NCI-H1436 (cell line): ENCODE results near the gene TMEM8B.

Source experiments
- DNase-seq: peaks from one replicate; lab custom pipeline; 2025; lab: John Stamatoyannopoulos, UW

The TMEM8B gene, protein sequence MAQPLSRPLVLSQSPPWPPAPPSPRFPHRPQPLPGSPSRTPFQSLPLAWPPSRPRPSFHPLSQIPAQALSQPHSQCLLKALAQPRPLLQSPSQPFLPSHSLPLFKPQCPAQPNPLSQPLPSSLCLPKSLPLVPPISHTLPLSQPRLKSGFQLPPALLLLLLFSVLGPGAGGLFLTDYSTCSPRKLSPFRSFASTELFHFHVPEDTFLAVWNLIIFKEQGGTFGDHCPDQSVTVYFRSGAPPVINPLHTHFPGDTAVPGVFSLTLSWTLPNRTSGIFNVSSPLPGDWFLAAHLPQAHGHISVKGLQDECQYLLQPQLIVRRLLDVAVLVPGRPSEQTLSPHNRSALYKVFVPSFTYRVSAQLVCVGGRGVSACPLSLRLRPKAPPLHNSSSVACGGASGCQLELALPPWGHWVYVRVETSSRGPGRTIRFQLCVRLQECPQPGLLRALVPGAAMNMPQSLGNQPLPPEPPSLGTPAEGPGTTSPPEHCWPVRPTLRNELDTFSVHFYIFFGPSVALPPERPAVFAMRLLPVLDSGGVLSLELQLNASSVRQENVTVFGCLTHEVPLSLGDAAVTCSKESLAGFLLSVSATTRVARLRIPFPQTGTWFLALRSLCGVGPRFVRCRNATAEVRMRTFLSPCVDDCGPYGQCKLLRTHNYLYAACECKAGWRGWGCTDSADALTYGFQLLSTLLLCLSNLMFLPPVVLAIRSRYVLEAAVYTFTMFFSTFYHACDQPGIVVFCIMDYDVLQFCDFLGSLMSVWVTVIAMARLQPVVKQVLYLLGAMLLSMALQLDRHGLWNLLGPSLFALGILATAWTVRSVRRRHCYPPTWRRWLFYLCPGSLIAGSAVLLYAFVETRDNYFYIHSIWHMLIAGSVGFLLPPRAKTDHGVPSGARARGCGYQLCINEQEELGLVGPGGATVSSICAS

DNA sequence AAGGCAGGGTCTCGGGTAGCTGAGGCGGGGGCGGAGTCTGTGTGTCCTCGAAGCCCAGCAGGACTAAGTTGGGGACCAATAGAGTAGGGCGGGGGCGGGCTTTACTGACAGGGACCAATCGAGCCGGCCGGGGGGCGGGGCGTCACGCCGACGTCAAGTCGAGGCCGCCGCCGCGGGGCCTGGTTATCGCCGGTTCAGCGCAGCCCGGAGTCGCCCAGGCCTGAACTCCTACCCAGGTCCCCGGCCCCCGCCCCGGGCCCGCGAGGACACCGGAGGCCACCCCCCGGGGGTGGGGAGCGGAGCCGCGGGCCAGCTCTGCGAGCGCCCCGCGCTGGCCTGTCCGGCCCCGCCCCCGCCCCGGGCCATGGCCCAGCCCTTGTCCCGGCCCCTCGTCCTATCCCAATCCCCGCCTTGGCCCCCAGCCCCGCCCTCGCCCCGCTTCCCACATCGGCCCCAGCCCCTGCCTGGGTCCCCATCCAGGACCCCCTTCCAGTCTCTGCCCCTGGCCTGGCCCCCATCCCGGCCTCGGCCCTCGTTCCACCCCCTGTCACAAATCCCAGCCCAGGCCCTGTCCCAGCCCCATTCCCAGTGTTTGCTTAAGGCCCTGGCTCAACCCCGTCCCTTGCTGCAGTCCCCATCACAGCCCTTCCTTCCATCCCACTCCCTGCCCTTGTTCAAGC is at the start of gene TMEM8B:
Gene TMEM8B (plus strand): TSS at position 145 of the 680 bp plus-strand sequence. CDS start 220 bp downstream, at position 365.
- peak; percentile 95 for DNase-seq

DNA sequence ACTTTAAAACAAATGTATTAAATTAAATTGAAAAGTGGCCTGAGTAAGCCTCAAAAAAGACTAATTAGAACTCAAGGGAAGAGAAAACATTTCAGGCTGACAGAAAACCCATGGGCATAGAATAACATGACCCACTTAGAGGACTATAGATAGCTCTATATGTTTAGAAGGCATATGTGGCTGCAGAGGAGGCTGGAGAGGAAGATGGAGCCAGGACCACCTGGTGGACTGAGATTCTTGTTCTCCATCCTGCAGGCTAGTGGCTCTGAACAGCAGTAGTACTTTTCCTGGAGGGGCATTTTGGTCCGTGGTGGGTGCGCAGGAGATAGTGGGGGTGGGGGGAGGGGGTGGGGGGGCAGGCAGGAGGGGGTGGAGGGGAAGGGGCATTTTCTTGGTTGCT is 48.0 kb upstream of the TMEM8B start:
- no peak for DNase-seq

DNA sequence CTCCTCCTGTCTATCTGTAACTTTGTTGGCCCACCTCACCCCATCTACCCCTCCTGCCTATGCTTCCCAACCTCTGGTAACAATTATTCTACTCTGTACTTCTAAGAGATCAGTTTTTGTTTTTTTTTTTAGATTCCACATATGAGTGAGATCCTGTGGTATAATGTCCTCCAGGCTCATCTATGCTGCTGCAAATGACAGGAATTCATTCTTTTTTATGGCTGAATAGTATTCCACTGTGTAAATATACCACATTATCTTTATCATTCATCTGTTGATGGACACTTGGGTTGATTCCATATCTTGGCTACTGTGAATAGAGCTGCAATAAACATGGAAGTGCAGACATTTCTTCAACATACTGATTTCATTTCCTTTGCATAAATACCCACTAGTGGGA is 45.6 kb upstream of the TMEM8B start:
- no peak for DNase-seq

- DNase-seq = no peak
These were observed 39.5 kb upstream of the TMEM8B start for GRCh38 chr9:35789541-35789940.

GRCh38 chr9:35790025-35790384 is 39.0 kb upstream of the TMEM8B start:
- DNase-seq = no peak

DNA sequence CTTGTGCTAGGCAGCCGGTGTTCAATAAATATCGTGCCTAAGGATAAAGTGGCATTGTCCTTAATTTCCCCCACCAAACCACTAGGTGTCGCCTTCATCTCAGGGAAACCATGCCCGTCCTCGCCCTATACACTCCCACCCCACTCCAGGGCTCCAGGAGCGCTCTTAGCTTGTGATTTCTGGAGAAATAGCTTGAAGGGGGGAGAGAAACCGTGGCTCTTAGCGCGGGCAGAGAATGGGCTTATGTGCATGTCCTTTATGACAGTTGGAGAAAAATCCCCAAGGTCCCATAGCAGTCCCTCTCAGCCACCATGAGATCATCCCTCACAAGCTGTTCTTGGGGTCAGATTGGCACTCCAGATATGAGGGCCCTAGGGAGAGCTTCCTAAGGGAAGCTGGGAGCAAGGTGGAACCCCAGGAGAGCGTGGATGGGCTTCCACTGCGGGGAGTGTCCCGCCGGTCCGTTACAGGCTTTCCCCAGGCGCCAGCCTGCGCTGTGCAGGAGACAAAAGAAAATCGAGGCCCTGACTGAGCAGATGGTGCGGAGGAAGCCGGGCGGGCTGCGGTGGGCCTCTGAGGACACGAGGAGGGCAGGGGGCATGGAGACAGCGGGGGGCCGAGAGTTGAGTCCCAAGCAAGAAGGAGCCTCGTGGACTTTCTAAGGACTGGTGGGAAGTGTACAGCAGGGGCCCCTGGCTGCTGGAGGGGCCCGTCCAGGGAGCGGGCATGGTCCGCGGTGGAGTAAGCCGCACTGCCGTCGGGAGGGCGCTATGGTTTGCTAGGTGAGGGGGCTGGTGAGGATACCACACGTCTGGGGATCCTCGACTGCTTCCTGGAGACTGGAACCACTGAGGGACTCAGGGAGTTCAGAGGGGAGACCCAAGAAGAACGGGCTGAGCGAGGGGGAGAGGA is 38.4 kb upstream of the TMEM8B start:
- DNase-seq = peak; percentile 71

DNA sequence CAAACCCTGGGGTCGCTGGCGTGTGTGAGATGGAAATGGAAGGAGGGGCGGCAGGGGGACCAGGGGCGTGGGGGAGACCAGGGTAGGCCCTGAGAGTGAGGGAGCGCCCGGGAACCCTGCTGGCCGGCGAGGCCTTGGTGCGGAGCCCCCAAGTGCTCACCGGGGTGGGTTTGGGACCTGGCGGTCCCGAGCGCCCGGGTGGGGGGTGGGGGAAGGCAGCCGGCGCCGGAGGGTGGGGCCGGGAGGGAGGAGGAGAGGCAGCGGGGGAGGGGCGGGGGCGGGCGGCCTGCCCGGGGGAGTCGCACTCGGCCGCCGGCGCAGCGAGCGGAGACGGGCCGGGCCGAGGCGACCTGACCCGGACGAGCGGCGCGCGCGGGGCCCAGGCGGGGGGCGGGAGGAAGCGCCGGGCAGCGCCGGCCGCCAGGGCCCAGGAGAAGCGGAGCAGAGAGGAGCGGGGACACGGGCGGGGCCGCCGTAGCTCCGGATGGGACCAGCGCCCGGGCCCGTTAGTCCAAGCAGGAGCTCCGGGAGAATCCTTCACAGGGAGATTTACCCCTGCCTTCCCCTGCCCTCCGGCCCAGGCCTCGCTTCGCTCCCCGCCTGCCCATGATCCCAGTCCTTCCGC is 37.6 kb upstream of the TMEM8B start, which contains the start of gene NPR2:
Gene NPR2 (plus strand): TSS at position 295 of the 625 bp plus-strand sequence. CDS start 818 bp downstream, outside the sequence.
- no peak for DNase-seq

DNA sequence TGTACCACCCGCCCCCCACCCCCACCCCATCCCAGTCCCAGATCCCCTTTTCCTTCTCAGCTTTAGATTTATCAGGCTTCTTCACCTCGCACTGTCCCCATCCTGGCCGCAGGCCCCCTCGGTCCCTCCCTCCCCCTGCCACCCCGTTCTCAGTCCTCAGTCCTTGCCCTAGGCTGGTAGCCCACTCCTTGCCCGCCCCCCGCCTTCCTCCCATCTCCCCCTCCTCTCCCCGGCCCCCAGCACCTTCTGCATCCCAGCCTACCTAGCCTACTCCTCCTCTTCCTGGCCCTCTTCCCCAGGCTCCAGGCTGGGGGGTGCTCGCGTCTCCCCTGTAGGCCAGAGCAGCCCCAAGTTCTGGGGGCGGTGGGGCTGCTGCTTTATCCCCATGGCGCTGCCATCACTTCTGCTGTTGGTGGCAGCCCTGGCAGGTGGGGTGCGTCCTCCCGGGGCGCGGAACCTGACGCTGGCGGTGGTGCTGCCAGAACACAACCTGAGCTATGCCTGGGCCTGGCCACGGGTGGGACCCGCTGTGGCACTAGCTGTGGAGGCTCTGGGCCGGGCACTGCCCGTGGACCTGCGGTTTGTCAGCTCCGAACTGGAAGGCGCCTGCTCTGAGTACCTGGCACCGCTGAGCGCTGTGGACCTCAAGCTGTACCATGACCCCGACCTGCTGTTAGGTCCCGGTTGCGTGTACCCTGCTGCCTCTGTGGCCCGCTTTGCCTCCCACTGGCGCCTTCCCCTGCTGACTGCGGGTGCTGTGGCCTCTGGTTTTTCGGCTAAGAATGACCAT is 36.8 kb upstream of the TMEM8B start:
- DNase-seq = no peak

- DNase-seq = no peak
These were observed 36.2 kb upstream of the TMEM8B start for GRCh38 chr9:35792826-35793225.

DNA sequence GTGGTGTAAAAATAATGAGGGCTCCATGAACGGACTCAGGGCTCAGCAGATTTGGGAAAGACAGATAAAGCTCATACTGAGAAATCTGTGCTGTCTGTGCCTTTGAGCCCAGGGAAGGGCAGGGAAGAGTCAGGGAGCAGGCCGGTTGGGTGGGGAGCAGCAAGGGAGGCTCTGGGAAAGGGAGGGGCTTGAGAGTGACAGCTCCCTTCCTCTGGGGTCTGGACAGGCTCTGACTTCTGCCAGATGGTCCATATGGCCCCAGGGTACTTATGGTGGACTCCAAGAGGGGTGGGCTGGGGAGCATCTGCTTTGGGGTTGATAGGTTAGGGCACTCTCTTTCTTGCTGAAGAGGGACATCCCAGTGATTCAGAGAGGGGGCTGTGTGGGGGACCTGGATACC is 35.6 kb upstream of the TMEM8B start:
- no peak for DNase-seq

DNA sequence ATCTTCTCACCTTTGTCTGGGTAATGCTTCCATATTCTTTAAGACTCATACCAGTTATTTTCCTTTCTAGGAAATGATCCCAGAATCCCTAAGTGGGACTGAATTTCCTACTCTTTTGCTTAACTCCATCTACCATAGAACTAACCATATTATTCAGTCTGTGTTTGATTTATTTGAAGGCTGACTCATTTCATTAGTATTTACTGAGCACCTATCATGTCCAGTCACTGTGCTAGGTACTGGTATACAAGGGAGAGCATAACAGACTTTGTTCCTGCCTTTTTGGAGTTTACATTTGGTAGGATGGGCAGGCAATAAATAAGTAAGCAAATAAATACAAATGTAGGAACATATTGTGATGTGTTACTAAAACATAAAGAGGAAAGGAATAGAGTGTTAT is 33.3 kb upstream of the TMEM8B start:
- no peak for DNase-seq

GRCh38 chr9:35797311-35798109 is 31.5 kb upstream of the TMEM8B start:
- no peak for DNase-seq

DNA sequence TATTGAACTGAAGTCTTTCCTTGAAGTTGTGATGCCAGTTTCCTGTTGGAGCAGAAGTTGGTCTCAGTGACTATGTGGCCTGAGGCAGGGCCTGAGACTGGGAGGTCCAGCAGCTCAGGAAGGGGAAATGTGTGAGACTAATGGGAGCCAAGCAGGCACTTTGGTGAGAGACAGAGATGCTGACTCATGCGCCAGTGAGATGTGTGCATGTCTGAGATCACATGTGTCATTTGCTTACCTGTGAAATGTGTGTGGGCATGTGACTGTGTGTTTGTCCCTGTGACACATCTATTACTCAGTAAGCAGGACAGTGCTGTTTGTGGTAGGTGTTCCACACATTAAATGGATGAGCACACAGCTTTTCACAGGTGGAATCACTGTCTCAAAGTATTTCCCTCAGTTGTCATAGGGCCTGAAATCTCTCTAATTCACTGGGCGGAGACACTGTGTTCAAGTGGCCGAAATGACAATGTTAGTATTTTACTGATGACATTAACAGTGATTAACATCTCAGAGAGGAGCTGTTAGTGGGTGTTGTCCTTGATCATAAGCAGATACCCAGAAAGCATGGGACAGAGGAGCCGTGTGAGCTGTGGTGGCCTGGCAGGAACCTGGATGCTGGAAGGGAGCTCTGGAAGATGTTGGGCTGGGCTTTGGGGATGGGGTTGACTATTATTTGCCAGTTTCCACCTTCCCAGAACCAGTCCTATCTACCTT is 30.2 kb upstream of the TMEM8B start:
- DNase-seq = no peak

GRCh38 chr9:35800530-35800929 is 28.5 kb upstream of the TMEM8B start:
- DNase-seq = no peak

DNA sequence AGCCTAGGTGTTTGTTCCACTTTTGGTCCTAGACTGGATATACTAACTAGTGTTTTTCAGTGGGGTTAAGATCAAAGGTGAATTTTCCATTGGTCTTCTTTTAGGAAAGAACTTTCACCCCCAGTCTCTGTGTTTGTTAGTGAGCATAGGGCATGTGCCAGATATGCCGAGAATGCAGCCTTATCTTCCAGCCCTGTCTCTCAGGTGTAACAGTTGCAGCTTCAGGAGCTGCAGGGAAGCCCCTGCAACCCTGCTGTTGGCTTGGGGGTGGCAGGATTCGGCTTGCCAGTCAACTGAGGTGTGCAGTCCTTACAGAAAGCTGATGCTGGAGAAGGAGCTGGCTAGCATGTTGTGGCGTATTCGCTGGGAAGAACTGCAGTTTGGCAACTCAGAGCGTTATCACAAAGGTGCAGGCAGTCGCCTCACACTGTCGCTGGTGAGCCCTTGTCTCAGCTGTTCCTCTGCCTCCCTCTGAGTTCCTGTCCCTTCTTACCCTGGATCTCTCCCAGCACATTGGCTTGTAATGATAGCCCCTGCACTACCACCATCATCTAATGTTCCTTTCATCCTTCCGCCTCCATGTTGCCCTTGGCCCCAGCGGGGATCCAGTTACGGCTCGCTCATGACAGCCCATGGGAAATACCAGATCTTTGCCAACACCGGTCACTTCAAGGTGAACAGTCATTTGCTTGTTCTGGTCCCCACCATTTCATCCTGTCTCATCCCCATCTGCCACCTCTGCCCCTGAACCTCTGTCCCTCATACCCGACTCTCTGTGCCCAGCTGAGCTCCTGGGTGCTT is 27.5 kb upstream of the TMEM8B start:
- DNase-seq = no peak

GRCh38 chr9:35806101-35806500 is 22.9 kb upstream of the TMEM8B start:
- DNase-seq = no peak

GRCh38 chr9:35808433-35808832 is 20.6 kb upstream of the TMEM8B start:
- no peak for DNase-seq

- no peak for DNase-seq
These were observed 18.9 kb upstream of the TMEM8B start for GRCh38 chr9:35810122-35810521.
